ENCODE measurements around the gene TUBB2B.
"Not testable (repeated sequence)": the region's sequence is repeated elsewhere in the genome, so short reads cannot be mapped to it uniquely, and the experiment has no call there.

Gene TUBB2B

DNA sequence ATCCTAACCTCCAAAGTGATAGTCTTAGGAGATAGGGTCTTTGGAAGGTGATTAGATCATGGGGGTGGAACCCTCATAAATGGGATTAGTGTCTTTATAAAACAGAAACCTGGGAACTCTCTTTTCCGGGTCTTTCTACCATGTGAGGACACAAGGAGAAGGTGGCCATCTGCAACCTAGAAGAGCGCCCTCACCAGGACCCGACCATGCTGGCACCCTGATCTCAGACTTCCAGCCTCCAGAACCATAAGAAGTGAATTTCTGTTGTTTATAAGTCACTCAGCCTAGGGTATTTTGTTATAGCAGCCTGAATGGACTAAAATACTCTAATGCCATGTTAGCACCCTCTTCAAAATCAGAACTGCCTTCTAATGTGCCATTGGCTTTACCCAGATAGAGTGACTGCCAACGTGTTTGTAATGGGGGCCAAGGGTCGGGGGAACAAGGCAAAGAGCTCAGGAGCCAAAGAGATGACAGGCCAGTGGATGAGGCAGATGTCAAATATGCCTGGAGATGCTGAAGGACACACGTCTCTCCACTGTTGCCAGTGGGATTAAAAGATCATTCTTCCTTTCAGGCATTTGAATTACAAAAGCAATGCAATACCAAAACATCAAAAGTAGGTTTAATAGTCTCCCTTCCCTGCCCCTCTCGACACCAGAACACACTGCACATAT is 21.0 kb downstream of the TUBB2B start:
- Histone ChIP-seq H3K9ac (ENCODE audit: low read length) (no peak overlapping the region), H3K4me1 (ENCODE audit: insufficient read depth, low read length) (peaks cover 6% of the 10 kb centered on the region), H3K4me3 (ENCODE audit: low read depth in 1 of 2, low read length in 2 of 2) (no peak overlapping the region), H3K27ac (ENCODE audit: low read depth, low read length) (no peak overlapping the region), H3K27me3 (ENCODE audit: control insufficient read depth in 1 of 2, insufficient read depth in 2 of 2, low read length in 2 of 2) (no peaks in the 10 kb centered on the region), H3K36me3 (ENCODE audit: insufficient read depth, low read length) (no peaks in the 10 kb centered on the region), H3K9me3 (ENCODE audit: low read length) (no peaks in the 10 kb centered on the region)

DNA sequence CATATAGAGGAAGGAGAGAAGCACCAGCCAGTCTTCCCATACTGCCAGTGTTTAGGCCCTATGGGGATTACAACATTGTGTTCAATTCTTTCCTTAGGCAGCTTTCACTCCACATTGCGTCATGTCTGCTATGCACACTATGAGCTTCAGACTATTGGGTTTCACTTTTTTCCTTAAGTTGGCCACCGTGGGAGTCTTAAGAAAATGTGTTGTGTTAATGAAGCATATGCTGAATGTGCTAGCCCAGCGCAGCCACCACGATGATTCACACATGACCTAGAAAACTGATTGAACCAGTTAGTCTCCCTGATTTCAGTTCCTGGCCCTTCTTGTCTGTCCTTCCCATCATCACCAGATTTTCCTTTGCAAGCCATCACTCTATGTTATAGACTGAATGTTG is 21.5 kb downstream of the TUBB2B start:
- no peaks in the 10 kb centered on the region for H3K9me3 ChIP-seq (ENCODE audit: low read length)
- peaks cover under 1% of the 10 kb centered on the region for H3K4me1 ChIP-seq (ENCODE audit: insufficient read depth, low read length)
- H3K4me3 ChIP-seq (ENCODE audit: low read depth in 1 of 2, low read length in 2 of 2) = no peak overlapping the region
- H3K27me3 ChIP-seq (ENCODE audit: control insufficient read depth in 1 of 2, insufficient read depth in 2 of 2, low read length in 2 of 2) = no peaks in the 10 kb centered on the region
- no peak overlapping the region for H3K27ac ChIP-seq (ENCODE audit: low read depth, low read length)
- H3K9ac ChIP-seq (ENCODE audit: low read length) = no peak overlapping the region
- no peaks in the 10 kb centered on the region for H3K36me3 ChIP-seq (ENCODE audit: insufficient read depth, low read length)

DNA sequence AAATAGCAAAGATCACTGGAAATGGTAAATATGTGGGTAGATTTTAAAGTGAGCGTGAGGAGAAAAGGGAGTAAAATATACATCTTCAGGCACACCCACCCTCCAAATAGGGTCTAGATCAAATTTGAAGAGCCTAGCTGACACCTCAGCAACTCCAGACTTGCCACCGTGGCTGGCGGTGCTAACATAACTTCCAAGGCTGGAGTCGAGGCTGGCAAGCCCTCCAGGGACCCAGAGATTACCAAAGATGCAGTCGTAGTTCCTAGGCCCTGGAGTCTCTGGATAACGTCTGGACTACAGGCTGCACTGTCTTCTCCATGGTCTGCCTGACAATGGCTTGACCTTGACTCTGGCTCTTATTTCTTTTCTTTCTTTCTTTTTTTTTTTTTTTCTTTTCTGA is 22.5 kb downstream of the TUBB2B start:
- Histone ChIP-seq H3K9me3 (ENCODE audit: low read length) (no peaks in the 10 kb centered on the region), H3K4me3 (ENCODE audit: low read depth in 1 of 2, low read length in 2 of 2) (no peak overlapping the region), H3K4me1 (ENCODE audit: insufficient read depth, low read length) (no peaks in the 10 kb centered on the region), H3K27me3 (ENCODE audit: control insufficient read depth in 1 of 2, insufficient read depth in 2 of 2, low read length in 2 of 2) (no peaks in the 10 kb centered on the region), H3K27ac (ENCODE audit: low read depth, low read length) (no peak overlapping the region), H3K9ac (ENCODE audit: low read length) (no peak overlapping the region), H3K36me3 (ENCODE audit: insufficient read depth, low read length) (no peaks in the 10 kb centered on the region)

DNA sequence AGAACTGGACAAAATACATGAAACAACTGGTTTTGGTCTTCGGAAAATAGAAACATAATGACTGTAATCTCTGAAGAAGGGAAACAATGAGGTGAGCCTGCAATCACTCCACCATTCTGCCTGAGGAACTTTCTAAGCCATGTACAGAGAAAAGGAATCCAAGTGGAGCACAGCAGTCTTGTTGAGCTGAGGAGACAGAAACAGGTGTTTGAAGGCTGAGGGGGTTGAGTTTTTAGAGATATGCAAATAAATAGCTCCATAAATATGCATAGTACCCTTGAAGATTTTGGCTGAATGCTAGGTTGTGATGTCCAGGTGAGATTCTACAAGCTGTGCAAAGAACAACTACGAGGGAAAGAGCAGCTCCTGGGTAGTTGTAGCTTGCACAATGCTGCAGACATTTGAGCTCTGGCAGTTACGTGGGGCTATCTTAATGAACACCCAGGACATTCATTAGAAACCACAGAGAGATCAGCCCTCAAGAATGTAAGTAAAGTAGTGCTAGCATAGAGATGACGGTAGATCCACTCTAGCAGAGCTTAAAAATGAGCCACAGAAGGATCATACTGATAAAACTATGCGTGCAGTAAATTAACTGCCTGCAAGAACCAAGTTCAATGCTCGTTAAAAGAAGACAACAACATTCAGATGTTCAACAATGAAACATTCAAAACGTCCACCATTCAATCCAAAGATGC is 24.3 kb downstream of the TUBB2B start:
- Histone ChIP-seq H3K36me3 (ENCODE audit: insufficient read depth, low read length) (no peaks in the 10 kb centered on the region), H3K4me1 (ENCODE audit: insufficient read depth, low read length) (no peaks in the 10 kb centered on the region), H3K27ac (ENCODE audit: low read depth, low read length) (no peak overlapping the region), H3K9me3 (ENCODE audit: low read length) (no peaks in the 10 kb centered on the region), H3K27me3 (ENCODE audit: control insufficient read depth in 1 of 2, insufficient read depth in 2 of 2, low read length in 2 of 2) (no peaks in the 10 kb centered on the region), H3K9ac (ENCODE audit: low read length) (no peak overlapping the region), H3K4me3 (ENCODE audit: low read depth in 1 of 2, low read length in 2 of 2) (no peak overlapping the region)

DNA sequence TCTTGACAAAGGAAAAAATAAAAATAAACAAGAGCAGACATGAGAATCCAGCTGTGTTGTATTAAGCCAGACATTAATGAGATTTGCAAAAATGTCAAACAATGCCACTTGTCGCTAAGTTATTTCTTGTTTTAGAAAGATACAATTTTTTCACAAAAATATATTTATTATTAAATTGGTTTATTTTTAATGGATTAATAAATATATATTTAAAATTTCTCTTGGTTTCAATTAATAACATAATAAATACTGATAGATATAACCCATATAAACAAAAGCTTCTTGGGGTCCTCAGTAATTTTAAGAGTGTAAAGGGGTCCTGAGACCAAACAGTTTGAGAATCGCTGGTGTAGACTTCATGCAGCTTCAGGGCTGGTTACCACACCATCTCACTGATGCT is 26.1 kb downstream of the TUBB2B start:
- Histone ChIP-seq H3K9ac (ENCODE audit: low read length) (no peak overlapping the region), H3K4me1 (ENCODE audit: insufficient read depth, low read length) (no peaks in the 10 kb centered on the region), H3K27ac (ENCODE audit: low read depth, low read length) (no peak overlapping the region), H3K4me3 (ENCODE audit: low read depth in 1 of 2, low read length in 2 of 2) (no peak overlapping the region), H3K9me3 (ENCODE audit: low read length) (no peaks in the 10 kb centered on the region), H3K36me3 (ENCODE audit: insufficient read depth, low read length) (no peaks in the 10 kb centered on the region), H3K27me3 (ENCODE audit: control insufficient read depth in 1 of 2, insufficient read depth in 2 of 2, low read length in 2 of 2) (no peaks in the 10 kb centered on the region)

DNA sequence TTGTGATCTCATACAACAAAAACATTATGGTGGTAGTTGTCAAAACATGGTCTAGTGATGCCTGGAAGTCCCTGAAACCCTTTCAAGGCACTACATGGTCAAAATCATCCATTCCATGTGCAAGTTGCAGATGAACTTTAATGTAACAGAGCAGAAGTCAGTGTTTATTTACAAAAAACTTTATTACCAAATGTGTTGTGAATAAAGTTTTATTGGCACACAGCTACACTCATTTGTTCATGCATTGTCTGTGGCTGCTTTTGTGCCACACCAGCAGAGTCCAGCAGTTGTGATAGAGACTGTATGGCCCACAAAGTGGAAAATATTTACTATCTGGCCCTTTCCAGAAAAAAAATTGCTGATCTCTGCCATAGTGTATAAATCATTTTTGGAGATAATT is 26.8 kb downstream of the TUBB2B start:
- H3K27ac ChIP-seq (ENCODE audit: low read depth, low read length) = no peak overlapping the region
- no peak overlapping the region for H3K9ac ChIP-seq (ENCODE audit: low read length)
- no peaks in the 10 kb centered on the region for H3K36me3 ChIP-seq (ENCODE audit: insufficient read depth, low read length)
- H3K27me3 ChIP-seq (ENCODE audit: control insufficient read depth in 1 of 2, insufficient read depth in 2 of 2, low read length in 2 of 2) = no peaks in the 10 kb centered on the region
- no peaks in the 10 kb centered on the region for H3K9me3 ChIP-seq (ENCODE audit: low read length)
- H3K4me3 ChIP-seq (ENCODE audit: low read depth in 1 of 2, low read length in 2 of 2) = no peak overlapping the region
- H3K4me1 ChIP-seq (ENCODE audit: insufficient read depth, low read length) = no peaks in the 10 kb centered on the region

DNA sequence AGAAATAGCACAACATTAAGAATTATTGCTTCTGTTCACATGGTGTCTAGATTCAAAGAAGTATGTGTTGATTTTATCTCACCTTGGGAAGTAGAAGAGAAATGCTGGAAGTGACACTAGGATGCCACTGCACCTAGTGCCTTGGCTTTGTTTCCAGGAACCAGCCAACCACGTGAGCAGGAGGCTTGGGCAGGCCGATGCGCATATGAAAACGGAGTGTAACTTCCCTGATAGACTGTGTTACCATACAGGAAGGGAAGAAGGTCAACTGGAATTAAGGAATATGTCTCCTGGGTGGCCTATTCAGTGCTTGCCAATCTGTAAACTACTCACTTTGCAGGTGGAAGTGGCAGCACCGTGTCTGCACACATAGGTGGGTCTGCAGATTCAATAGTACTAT is 28.1 kb downstream of the TUBB2B start:
- Histone ChIP-seq H3K4me1 (ENCODE audit: insufficient read depth, low read length) (peaks cover 5% of the 10 kb centered on the region), H3K4me3 (ENCODE audit: low read depth in 1 of 2, low read length in 2 of 2) (no peak overlapping the region), H3K27ac (ENCODE audit: low read depth, low read length) (no peak overlapping the region), H3K9ac (ENCODE audit: low read length) (no peak overlapping the region), H3K9me3 (ENCODE audit: low read length) (no peaks in the 10 kb centered on the region), H3K27me3 (ENCODE audit: control insufficient read depth in 1 of 2, insufficient read depth in 2 of 2, low read length in 2 of 2) (no peaks in the 10 kb centered on the region), H3K36me3 (ENCODE audit: insufficient read depth, low read length) (no peaks in the 10 kb centered on the region)

DNA sequence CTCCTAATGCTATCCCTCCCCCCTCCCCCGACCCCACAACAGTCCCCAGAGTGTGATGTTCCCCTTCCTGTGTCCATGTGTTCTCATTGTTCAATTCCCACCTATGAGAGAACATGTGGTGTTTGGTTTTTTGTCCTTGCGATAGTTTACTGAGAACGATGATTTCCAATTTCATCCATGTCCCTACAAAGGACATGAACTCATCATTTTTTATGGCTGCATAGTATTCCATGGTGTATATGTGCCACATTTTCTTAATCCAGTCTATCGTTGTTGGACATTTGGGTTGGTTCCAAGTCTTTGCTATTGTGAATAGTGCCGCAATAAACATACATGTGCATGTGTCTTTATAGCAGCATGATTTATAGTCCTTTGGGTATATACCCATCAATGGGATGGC is 29.7 kb downstream of the TUBB2B start:
- not testable (repeated sequence) for H3K4me1 ChIP-seq (ENCODE audit: insufficient read depth, low read length); H3K36me3 ChIP-seq (ENCODE audit: insufficient read depth, low read length); H3K4me3 ChIP-seq (ENCODE audit: low read depth in 1 of 2, low read length in 2 of 2); H3K27ac ChIP-seq (ENCODE audit: low read depth, low read length); H3K9me3 ChIP-seq (ENCODE audit: low read length); H3K27me3 ChIP-seq (ENCODE audit: control insufficient read depth in 1 of 2, insufficient read depth in 2 of 2, low read length in 2 of 2); H3K9ac ChIP-seq (ENCODE audit: low read length)

DNA sequence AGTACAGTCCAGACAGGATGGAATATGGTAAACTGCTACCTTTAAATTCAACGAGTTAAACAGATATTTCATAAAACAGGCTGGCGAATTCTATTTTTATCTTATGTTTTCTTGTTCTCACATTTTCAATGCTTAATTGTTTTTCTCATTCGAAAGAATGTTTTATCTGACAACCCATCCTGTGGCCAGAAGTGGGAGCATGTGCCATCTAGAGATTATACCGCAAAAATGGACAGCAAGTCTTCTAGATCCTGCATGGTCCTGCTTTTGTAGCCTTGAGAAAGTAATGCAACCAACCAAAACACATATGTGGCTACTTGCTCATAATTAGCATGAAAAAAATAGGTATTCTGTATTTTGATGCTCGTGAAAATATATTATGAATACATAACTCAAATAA is 30.7 kb downstream of the TUBB2B start:
- H3K9ac ChIP-seq (ENCODE audit: low read length) = no peak overlapping the region
- H3K4me3 ChIP-seq (ENCODE audit: low read depth in 1 of 2, low read length in 2 of 2) = no peak overlapping the region
- no peaks in the 10 kb centered on the region for H3K36me3 ChIP-seq (ENCODE audit: insufficient read depth, low read length)
- no peaks in the 10 kb centered on the region for H3K27me3 ChIP-seq (ENCODE audit: control insufficient read depth in 1 of 2, insufficient read depth in 2 of 2, low read length in 2 of 2)
- no peaks in the 10 kb centered on the region for H3K9me3 ChIP-seq (ENCODE audit: low read length)
- no peak overlapping the region for H3K27ac ChIP-seq (ENCODE audit: low read depth, low read length)
- H3K4me1 ChIP-seq (ENCODE audit: insufficient read depth, low read length) = peaks cover 5% of the 10 kb centered on the region

DNA sequence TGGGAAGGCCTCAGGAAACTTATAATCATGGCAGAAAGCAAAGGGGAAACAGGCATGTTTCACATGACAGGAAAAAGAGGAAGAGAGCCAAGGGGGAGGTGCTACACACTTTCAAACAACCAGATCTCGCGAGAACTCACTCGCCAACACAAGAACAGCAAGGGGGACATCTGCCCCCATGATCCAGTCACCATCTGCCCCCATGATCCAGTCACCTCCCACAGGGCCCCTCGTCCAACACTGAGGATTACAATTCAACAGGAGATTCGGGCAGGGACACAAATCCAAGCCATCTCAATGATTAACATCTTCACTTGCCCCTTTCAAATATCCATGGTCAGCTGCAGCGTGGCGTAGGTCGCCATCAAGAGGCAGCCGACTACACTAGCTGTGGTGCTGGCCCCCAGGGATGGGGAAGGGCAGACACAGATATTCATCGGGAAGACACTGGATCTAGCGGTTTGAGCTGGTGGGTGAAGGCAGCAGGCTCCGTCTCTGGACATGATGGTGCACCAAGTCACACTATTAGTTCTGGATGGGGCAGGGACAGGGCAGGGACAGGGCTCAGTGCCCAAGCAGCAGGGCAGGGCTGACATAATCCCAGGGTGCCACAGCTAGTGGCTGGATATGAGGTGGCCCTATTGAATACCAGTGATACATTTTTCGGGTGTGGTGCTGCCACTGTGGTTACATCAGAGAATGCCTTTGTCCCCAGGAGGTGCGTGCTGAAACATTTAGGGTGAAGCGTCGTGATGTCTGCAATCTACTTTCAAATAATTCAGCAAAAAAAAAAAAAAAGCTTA is 31.6 kb downstream of the TUBB2B start:
- H3K9me3 ChIP-seq (ENCODE audit: low read length) = no peaks in the 10 kb centered on the region
- no peaks in the 10 kb centered on the region for H3K27me3 ChIP-seq (ENCODE audit: control insufficient read depth in 1 of 2, insufficient read depth in 2 of 2, low read length in 2 of 2)
- no peak overlapping the region for H3K4me3 ChIP-seq (ENCODE audit: low read depth in 1 of 2, low read length in 2 of 2)
- H3K36me3 ChIP-seq (ENCODE audit: insufficient read depth, low read length) = no peaks in the 10 kb centered on the region
- H3K9ac ChIP-seq (ENCODE audit: low read length) = no peak overlapping the region
- peaks cover 5% of the 10 kb centered on the region for H3K4me1 ChIP-seq (ENCODE audit: insufficient read depth, low read length)
- no peak overlapping the region for H3K27ac ChIP-seq (ENCODE audit: low read depth, low read length)

DNA sequence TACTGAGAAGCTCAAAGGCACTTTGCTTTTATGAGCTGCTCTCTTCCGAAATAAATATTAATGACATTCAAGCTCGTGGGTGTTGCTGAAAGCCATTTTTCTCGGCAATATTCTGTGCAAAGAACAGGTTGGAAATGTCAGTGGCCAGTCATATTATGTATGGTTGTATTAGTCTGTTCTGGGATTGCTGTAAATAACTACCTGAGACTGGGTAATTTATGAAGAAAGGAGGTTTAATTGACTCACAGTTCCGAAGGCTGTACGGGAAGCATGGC is 32.1 kb downstream of the TUBB2B start:
- Histone ChIP-seq H3K4me1 (ENCODE audit: insufficient read depth, low read length) (peaks cover 5% of the 10 kb centered on the region), H3K36me3 (ENCODE audit: insufficient read depth, low read length) (no peaks in the 10 kb centered on the region), H3K27ac (ENCODE audit: low read depth, low read length) (no peak overlapping the region), H3K4me3 (ENCODE audit: low read depth in 1 of 2, low read length in 2 of 2) (no peak overlapping the region), H3K27me3 (ENCODE audit: control insufficient read depth in 1 of 2, insufficient read depth in 2 of 2, low read length in 2 of 2) (no peaks in the 10 kb centered on the region), H3K9ac (ENCODE audit: low read length) (no peak overlapping the region), H3K9me3 (ENCODE audit: low read length) (no peaks in the 10 kb centered on the region)

Measured in muscle layer of colon (tissue), 2 donors.